ENCODE results near the gene CWC27.

Gene CWC27

DNA sequence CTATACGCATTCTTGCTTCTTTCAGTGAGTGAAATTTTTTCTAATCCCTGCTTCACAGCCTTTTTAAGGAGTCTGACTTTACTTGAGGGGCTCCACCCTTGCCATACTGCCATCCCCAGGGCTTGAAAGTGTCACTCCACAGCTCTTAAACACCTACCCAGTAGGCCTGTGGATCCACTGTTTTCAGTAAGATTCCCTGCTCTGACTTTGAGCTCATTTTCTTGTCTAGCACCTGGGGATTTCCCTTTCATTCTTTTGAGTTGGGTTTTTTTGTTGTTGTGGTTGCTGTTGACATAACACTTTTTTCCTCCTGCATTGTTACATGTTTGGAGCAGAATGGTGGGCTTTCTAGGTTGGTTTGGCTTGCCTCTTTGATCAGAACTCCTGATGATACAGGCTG is 23.8 kb upstream of the CWC27 start:
- no peak overlapping the region for H3K4me3 ChIP-seq (replicated peaks; ENCODE audit: low read depth, low read length)
- TF ChIP-seq, protein P1, sequence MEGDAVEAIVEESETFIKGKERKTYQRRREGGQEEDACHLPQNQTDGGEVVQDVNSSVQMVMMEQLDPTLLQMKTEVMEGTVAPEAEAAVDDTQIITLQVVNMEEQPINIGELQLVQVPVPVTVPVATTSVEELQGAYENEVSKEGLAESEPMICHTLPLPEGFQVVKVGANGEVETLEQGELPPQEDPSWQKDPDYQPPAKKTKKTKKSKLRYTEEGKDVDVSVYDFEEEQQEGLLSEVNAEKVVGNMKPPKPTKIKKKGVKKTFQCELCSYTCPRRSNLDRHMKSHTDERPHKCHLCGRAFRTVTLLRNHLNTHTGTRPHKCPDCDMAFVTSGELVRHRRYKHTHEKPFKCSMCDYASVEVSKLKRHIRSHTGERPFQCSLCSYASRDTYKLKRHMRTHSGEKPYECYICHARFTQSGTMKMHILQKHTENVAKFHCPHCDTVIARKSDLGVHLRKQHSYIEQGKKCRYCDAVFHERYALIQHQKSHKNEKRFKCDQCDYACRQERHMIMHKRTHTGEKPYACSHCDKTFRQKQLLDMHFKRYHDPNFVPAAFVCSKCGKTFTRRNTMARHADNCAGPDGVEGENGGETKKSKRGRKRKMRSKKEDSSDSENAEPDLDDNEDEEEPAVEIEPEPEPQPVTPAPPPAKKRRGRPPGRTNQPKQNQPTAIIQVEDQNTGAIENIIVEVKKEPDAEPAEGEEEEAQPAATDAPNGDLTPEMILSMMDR (IDR thresholded peaks at IDR 0.05; ENCODE audit: insufficient read depth, low read length, poor library complexity, severe bottlenecking), result no peak

DNA sequence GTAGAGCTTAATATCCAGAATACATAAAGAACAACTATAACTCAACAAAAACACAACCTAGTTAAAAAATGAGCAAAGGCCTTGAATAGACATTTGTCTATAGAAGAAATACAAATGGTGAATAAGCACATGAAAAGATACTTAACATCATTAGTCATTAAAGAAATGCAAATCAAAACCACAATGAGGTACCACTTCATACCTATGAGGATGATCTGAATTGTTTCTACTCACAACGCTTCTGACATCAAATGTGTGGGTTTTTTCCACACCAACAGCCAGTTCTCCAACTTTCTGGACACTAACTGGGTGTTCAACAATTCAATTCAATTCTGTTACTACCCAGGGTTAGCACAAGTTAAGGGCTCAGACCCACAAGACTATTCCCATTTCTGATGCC is 22.3 kb upstream of the CWC27 start:
- DNase-seq (ENCODE audit: extremely low read depth, insufficient read length), result no peak
- no peak overlapping the region for H3K4me3 ChIP-seq (replicated peaks; ENCODE audit: low read depth, low read length)
- TF ChIP-seq, protein P1 (IDR thresholded peaks at IDR 0.05; ENCODE audit: insufficient read depth, low read length, poor library complexity, severe bottlenecking), result no peak
- H3K36me3 ChIP-seq (ENCODE audit: control insufficient read depth, insufficient read depth, low read length), result no peaks in the 10 kb centered on the region; the same call in 1 of the 2 replicates
- H3K27me3 ChIP-seq (replicated peaks; ENCODE audit: control insufficient read depth, insufficient read depth, low read length), result no peaks in the 10 kb centered on the region

More for the DNA sequence above, 23.8 kb upstream of the CWC27 start:
- DNase-seq (ENCODE audit: extremely low read depth, insufficient read length), result no peak
- Histone ChIP-seq H3K36me3 (ENCODE audit: control insufficient read depth, insufficient read depth, low read length) (no peaks in the 10 kb centered on the region), H3K27me3 (replicated peaks; ENCODE audit: control insufficient read depth, insufficient read depth, low read length) (no peaks in the 10 kb centered on the region)

DNA sequence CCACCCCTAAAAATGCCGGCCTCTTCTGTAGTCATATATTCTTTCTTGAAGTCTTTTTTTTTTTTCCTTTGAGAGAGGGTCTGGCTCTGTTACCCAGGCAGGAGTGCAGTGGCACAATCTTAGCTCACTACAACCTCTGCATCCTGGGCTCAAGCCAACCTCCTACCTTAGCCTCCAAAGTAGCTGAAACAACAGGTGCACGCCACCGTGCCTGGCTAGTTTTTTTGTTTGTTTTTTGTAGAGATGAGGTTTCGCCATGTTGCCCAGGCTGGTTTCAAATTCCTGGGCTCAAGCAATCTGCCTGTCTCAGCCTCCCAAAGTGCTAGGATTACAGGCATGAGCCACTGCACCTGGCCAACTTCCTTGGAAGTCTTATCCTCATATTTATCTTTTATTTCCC is 19.3 kb upstream of the CWC27 start:
- TF ChIP-seq, protein P1 (IDR thresholded peaks at IDR 0.05; ENCODE audit: insufficient read depth, low read length, poor library complexity, severe bottlenecking), result no peak
- Histone ChIP-seq H3K4me3 (replicated peaks; ENCODE audit: low read depth, low read length) (no peak overlapping the region), H3K27me3 (replicated peaks; ENCODE audit: control insufficient read depth, insufficient read depth, low read length) (no peaks in the 10 kb centered on the region), H3K36me3 (ENCODE audit: control insufficient read depth, insufficient read depth, low read length) (no peaks in the 10 kb centered on the region; the same call in 1 of the 2 replicates)
- DNase-seq (ENCODE audit: extremely low read depth, insufficient read length), result no peak

DNA sequence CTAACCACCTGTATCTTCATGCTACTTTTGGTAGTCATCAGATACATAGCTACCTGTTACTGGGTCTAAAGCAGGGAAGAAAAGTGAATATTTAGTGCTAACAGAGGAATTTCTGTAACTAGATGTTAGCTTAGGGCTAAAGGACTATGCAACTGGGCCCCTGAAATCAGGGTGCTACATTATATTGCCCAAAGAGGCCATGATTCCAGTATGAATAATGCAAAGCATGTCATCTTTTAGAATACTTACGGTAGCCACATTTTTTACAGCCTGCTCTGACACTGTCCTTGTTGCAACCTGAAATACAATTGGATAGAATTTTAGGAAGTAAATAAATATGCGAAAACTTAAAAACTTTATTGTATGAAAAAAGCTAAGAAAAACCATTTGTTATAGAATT is 14.7 kb upstream of the CWC27 start:
- Histone ChIP-seq H3K36me3 (ENCODE audit: control insufficient read depth, insufficient read depth, low read length) (no peaks in the 10 kb centered on the region; the same call in 1 of the 2 replicates), H3K4me3 (replicated peaks; ENCODE audit: low read depth, low read length) (no peak overlapping the region), H3K27me3 (replicated peaks; ENCODE audit: control insufficient read depth, insufficient read depth, low read length) (no peaks in the 10 kb centered on the region)
- TF ChIP-seq, protein P1 (IDR thresholded peaks at IDR 0.05; ENCODE audit: insufficient read depth, low read length, poor library complexity, severe bottlenecking), result no peak
- no peak for DNase-seq (ENCODE audit: extremely low read depth, insufficient read length)

DNA sequence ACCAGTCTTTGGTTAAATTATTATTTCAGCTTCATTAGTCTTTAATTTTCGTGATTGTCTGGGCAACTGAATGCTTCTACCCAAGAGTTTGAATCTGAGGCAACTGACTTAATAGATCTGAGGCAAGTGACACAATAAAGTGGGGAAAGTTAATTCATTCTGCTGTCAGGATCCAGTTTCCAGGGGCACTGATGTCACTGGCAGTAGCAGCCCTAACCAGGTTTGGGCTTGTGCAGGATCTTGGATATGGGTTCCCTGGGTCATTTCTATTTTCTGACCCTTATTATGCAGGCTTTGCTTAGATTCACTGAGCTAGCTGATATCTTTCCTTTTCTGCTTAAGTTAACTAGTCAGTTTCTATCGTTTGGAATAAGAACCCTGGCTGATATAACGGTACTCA is 9.8 kb upstream of the CWC27 start:
- Histone ChIP-seq H3K4me3 (replicated peaks; ENCODE audit: low read depth, low read length) (no peak overlapping the region), H3K27me3 (replicated peaks; ENCODE audit: control insufficient read depth, insufficient read depth, low read length) (no peaks in the 10 kb centered on the region), H3K36me3 (ENCODE audit: control insufficient read depth, insufficient read depth, low read length) (no peaks in the 10 kb centered on the region)
- TF ChIP-seq, protein P1 (IDR thresholded peaks at IDR 0.05; ENCODE audit: insufficient read depth, low read length, poor library complexity, severe bottlenecking), result no peak
- no peak for DNase-seq (ENCODE audit: extremely low read depth, insufficient read length)
